Adrenal gland (tissue), 12 donors: Measurements from ENCODE around the gene ENOX1. TPM values are rescaled to one million over a fixed set of nuclear protein-coding genes. Genes with fewer than 3 reads are reported as not detected.

Experiments
- DNase-seq, 7 donors: peaks; one replicate each; pipeline ENCODE4 v3.0.0-alpha.2; 2019 to 2020
- H3K27ac ChIP-seq, 5 donors: fragments of 200-600 bp; sonication (generic) in 4 of 5; 1 replicate in 3 of 5; 2 replicates in 2 of 5; pipeline versions ENCODE4 v1.5.1 to v1.8.0; 2016 to 2020; ENCODE audit warnings: mild to moderate bottlenecking in 1 of 5
- H3K27me3 ChIP-seq: fragments of 200-600 bp; 2 replicates; pipeline ENCODE4 v1.8.0; 2021
- H3K36me3 ChIP-seq, 2 donors: fragments of 200-600 bp; replicated peaks in 1 of 2; 1 replicate in 1 of 2; 2 replicates in 1 of 2; pipeline versions ENCODE4 v1.5.1 to v1.8.0; 2018 to 2022
- H3K4me1 ChIP-seq, 2 donors: fragments of 200-600 bp; replicated peaks in 1 of 2; 1 replicate in 1 of 2; 2 replicates in 1 of 2; pipeline versions ENCODE4 v1.5.1 to v1.8.0; 2018 to 2021
- H3K4me3 ChIP-seq, 4 donors: fragments of 200-600 bp; sonication (generic) in 3 of 4; one replicate each; pipeline ENCODE4 v1.5.1; 2016 to 2018
- H3K9me3 ChIP-seq, 3 donors: fragments of 200-600 bp; sonication (generic) in 1 of 3; replicated peaks in 1 of 3; 1 replicate in 2 of 3; 2 replicates in 1 of 3; pipeline versions ENCODE4 v1.5.1 to v1.8.0; 2016 to 2021
- CTCF ChIP-seq, 6 experiments: fragments of 450-650 bp in 4 of 6; fragments of 200-600 bp in 2 of 6; sonication (generic) in 1 of 6; IDR thresholded peaks; 1 replicate in 5 of 6; 2 replicates in 1 of 6; pipeline versions ENCODE4 v1.5.1 to v1.8.0; 2016 to 2021; ENCODE audit warnings: antibody characterized with exemption in 6 of 6, mild to moderate bottlenecking in 2 of 6, moderate library complexity in 1 of 6
- POLR2A ChIP-seq, 2 donors: fragments of 450-650 bp; IDR thresholded peaks; one replicate each; pipeline ENCODE4 v1.6.1; 2017; ENCODE audit warnings: antibody characterized with exemption in 2 of 2, mild to moderate bottlenecking in 2 of 2, moderate library complexity in 1 of 2
- WGBS, 4 donors: extraction: QIAGEN DNeasy Blood & Tissue Kit in 2 of 4; methylation state at CpG; one replicate each; pipeline versions ENCODE4 v1.1.5 to v1.1.7; 2013 to 2017; 5-methylcytosine and 5-hydroxymethylcytosine counted together
- intact Hi-C, 2 donors: fragments of 100-400 bp; cut with DNase I; formaldehyde crosslinking; loops; one replicate each; pipeline versions ENCODE4 v1.14.1 to v1.15.0; 2022 to 2023
- polyA plus RNA-seq, 3 donors: library from polyadenylated mRNA; stranded (reverse); fragments of 200-250 nt in 2 of 3; fragments of 350-450 nt in 1 of 3; fragmentation: Illumina TruSeq in 1 of 3; extraction: RNeasy Lipid Tissue Mini Kit (QIAGEN cat#74804) in 1 of 3; gene quantifications; one replicate each; pipeline ENCODE4 v1.2.3, GENCODE V29; 2013 to 2014
- total RNA-seq, 9 donors: library from RNA; depleted of rRNA in 4 of 9; stranded (reverse); fragments of >200 nt in 4 of 9; fragments of 120-200 nt in 1 of 9; fragmentation: NEBNext Ultra II Directional in 1 of 9; extraction: Animal tissue kit (Norgen Biotek cat#: 25700) in 1 of 9; gene quantifications; one replicate each; pipeline versions ENCODE4 v1.1.0 to v1.2.4, GENCODE V29; 2013 to 2023
- donor health status: healthy with polysubstance abuse.
- donor health status: Bipolar disorder and iron deficiency.
- donor health status: DM: yes; HTN: yes; CAD: no.
- donor health status: DM: no; HTN: no; CAD: no.
- donor health status: DM: no; HTN: no; CAD: no.
- donor health status: DM: yes; HTN: yes; CAD: no.

ENOX1 gene
- total and polyA plus RNA-seq, 12 donors = 0.25 to 5.8 (median 1.6) TPM

- H3K27ac ChIP-seq = no peak overlapping the region
- DNase-seq = no peak
- H3K36me3 ChIP-seq = no peaks in the 10 kb centered on the region
- no peaks in the 10 kb centered on the region for H3K27me3 ChIP-seq
- intact Hi-C loops = no loop called here
- TF ChIP-seq CTCF (IDR thresholded peaks at IDR 0.05) (no peak), POLR2A (IDR thresholded peaks at IDR 0.05) (no peak)
- no peaks in the 10 kb centered on the region for H3K4me1 ChIP-seq
- no peaks in the 10 kb centered on the region for H3K9me3 ChIP-seq
- H3K4me3 ChIP-seq = no peak overlapping the region
Observed at GRCh38 chr13:43257765-43258164, 529.0 kb downstream of the ENOX1 start.

- H3K36me3 ChIP-seq = no peaks in the 10 kb centered on the region
- no peaks in the 10 kb centered on the region for H3K9me3 ChIP-seq
- intact Hi-C loops = no loop called here
- no peak overlapping the region for H3K4me3 ChIP-seq
- H3K27ac ChIP-seq = no peak overlapping the region
- TF ChIP-seq POLR2A (IDR thresholded peaks at IDR 0.05) = no peak
- TF ChIP-seq CTCF (IDR thresholded peaks at IDR 0.05) = no peak
- H3K27me3 ChIP-seq = no peaks in the 10 kb centered on the region
- WGBS, 4 donors = 79 to 86% (median 82%) methylated on average over 5 of the region's 5 CpGs
- DNase-seq = no peak
- H3K4me1 ChIP-seq = no peaks in the 10 kb centered on the region
Observed at GRCh38 chr13:43251961-43252360, 534.8 kb downstream of the ENOX1 start.

GRCh38 chr13:43246382-43246781 is 540.4 kb downstream of the ENOX1 start:
- 64 to 100% (median 66%) methylated on average over 2 to 3 of the region's 3 CpGs for WGBS, 4 donors

GRCh38 chr13:43245374-43245964 is 541.3 kb downstream of the ENOX1 start:
- no peak for DNase-seq

More at GRCh38 chr13:43246382-43246781, 540.4 kb downstream of the ENOX1 start:
- Histone ChIP-seq H3K27me3 (no peaks in the 10 kb centered on the region), H3K9me3 (no peaks in the 10 kb centered on the region), H3K27ac (no peak overlapping the region), H3K36me3 (no peaks in the 10 kb centered on the region), H3K4me3 (no peak overlapping the region), H3K4me1 (no peaks in the 10 kb centered on the region)
- DNase-seq = no peak
- TF ChIP-seq CTCF (IDR thresholded peaks at IDR 0.05) (no peak), POLR2A (IDR thresholded peaks at IDR 0.05) (no peak)
- intact Hi-C loops = no loop called here

More at GRCh38 chr13:43245374-43245964, 541.3 kb downstream of the ENOX1 start:
- Histone ChIP-seq H3K4me1 (no peaks in the 10 kb centered on the region), H3K9me3 (no peaks in the 10 kb centered on the region), H3K27me3 (no peaks in the 10 kb centered on the region), H3K4me3 (no peak overlapping the region), H3K27ac (no peak overlapping the region), H3K36me3 (no peaks in the 10 kb centered on the region)
- intact Hi-C loops = no loop called here
- TF ChIP-seq POLR2A (IDR thresholded peaks at IDR 0.05) (no peak), CTCF (IDR thresholded peaks at IDR 0.05) (no peak)
- WGBS, 4 donors = 70 to 76% (median 74%) methylated on average over 8 of the region's 8 CpGs
